Skeletal muscle satellite cell (primary cell): ENCODE data around the gene PLCB1.

Experiments
- H3K27me3 ChIP-seq: 2 replicates; pipeline ENCODE4 v1.7.0; 2013; ENCODE audit warnings: low read length; ENCODE audit not compliant: control insufficient read depth, insufficient read depth
- H3K36me3 ChIP-seq: 2 replicates; pipeline ENCODE4 v1.7.0; 2013; ENCODE audit warnings: mild to moderate bottlenecking, control low read depth, low read length; ENCODE audit not compliant: insufficient read depth
- H3K4me1 ChIP-seq: 2 replicates; pipeline ENCODE4 v1.7.0; 2013; ENCODE audit warnings: low read length; ENCODE audit not compliant: control insufficient read depth, insufficient read depth
- H3K4me2 ChIP-seq: 2 replicates; pipeline ENCODE4 v1.7.0; 2013; ENCODE audit warnings: mild to moderate bottlenecking, low read length
- H3K4me3 ChIP-seq: 2 replicates; pipeline ENCODE4 v1.7.0; 2013; ENCODE audit warnings: low read length
- H3K9ac ChIP-seq: 2 replicates; pipeline ENCODE4 v1.7.0; 2013; ENCODE audit warnings: mild to moderate bottlenecking, low read depth, low read length, moderate library complexity
- H3K9me3 ChIP-seq: replicated peaks from 2 replicates; pipeline ENCODE4 v1.7.0; 2013; ENCODE audit warnings: mild to moderate bottlenecking, control low read depth, low read length

Gene PLCB1

GRCh38 chr20:8404912-8405635, 273.0 kb downstream of the PLCB1 start:
- Histone ChIP-seq H3K4me3 (no peak overlapping the region), H3K9ac (no peak overlapping the region), H3K9me3 (no peaks in the 10 kb centered on the region), H3K4me2 (no peak overlapping the region), H3K36me3 (no peaks in the 10 kb centered on the region), H3K27me3 (no peaks in the 10 kb centered on the region), H3K4me1 (peaks cover 5% of the 10 kb centered on the region)

GRCh38 chr20:8406391-8406790, 274.3 kb downstream of the PLCB1 start:
- Histone ChIP-seq H3K36me3 (no peaks in the 10 kb centered on the region), H3K4me3 (no peak overlapping the region), H3K27me3 (no peaks in the 10 kb centered on the region), H3K9me3 (no peaks in the 10 kb centered on the region), H3K9ac (no peak overlapping the region), H3K4me2 (no peak overlapping the region), H3K4me1 (peaks cover 3% of the 10 kb centered on the region)

GRCh38 chr20:8408587-8409307, 276.7 kb downstream of the PLCB1 start:
- no peak overlapping the region for H3K4me3 ChIP-seq
- no peaks in the 10 kb centered on the region for H3K36me3 ChIP-seq
- no peak overlapping the region for H3K4me2 ChIP-seq
- no peak overlapping the region for H3K9ac ChIP-seq
- H3K4me1 ChIP-seq = no peaks in the 10 kb centered on the region
- no peaks in the 10 kb centered on the region for H3K9me3 ChIP-seq
- no peaks in the 10 kb centered on the region for H3K27me3 ChIP-seq

GRCh38 chr20:8413691-8414090, 281.6 kb downstream of the PLCB1 start:
- Histone ChIP-seq H3K4me2 (no peak overlapping the region), H3K9me3 (no peaks in the 10 kb centered on the region), H3K27me3 (no peaks in the 10 kb centered on the region), H3K9ac (no peak overlapping the region), H3K4me3 (no peak overlapping the region), H3K4me1 (peaks cover 4% of the 10 kb centered on the region), H3K36me3 (no peaks in the 10 kb centered on the region)

- H3K36me3 ChIP-seq = no peaks in the 10 kb centered on the region
- peaks cover 4% of the 10 kb centered on the region for H3K4me1 ChIP-seq
- H3K4me2 ChIP-seq = no peak overlapping the region
- no peaks in the 10 kb centered on the region for H3K9me3 ChIP-seq
- H3K9ac ChIP-seq = no peak overlapping the region
- H3K4me3 ChIP-seq = no peak overlapping the region
- H3K27me3 ChIP-seq = no peaks in the 10 kb centered on the region
Measured at GRCh38 chr20:8414586-8415274, 282.7 kb downstream of the PLCB1 start.

GRCh38 chr20:8421981-8422380, 289.9 kb downstream of the PLCB1 start:
- H3K4me2 ChIP-seq = no peak overlapping the region
- no peak overlapping the region for H3K4me3 ChIP-seq
- no peaks in the 10 kb centered on the region for H3K36me3 ChIP-seq
- no peak overlapping the region for H3K9ac ChIP-seq
- H3K4me1 ChIP-seq = peaks cover 7% of the 10 kb centered on the region
- H3K9me3 ChIP-seq = no peaks in the 10 kb centered on the region
- no peaks in the 10 kb centered on the region for H3K27me3 ChIP-seq

GRCh38 chr20:8423482-8423881, 291.4 kb downstream of the PLCB1 start:
- Histone ChIP-seq H3K9ac (no peak overlapping the region), H3K4me3 (no peak overlapping the region), H3K36me3 (no peaks in the 10 kb centered on the region), H3K4me1 (peaks cover 7% of the 10 kb centered on the region), H3K9me3 (no peaks in the 10 kb centered on the region), H3K4me2 (no peak overlapping the region), H3K27me3 (no peaks in the 10 kb centered on the region)

- Histone ChIP-seq H3K9me3 (no peaks in the 10 kb centered on the region), H3K27me3 (no peaks in the 10 kb centered on the region), H3K9ac (no peak overlapping the region), H3K4me1 (peaks cover 7% of the 10 kb centered on the region), H3K36me3 (no peaks in the 10 kb centered on the region), H3K4me2 (no peak overlapping the region), H3K4me3 (no peak overlapping the region)
Measured at GRCh38 chr20:8424010-8424409, 291.9 kb downstream of the PLCB1 start.

GRCh38 chr20:8425016-8425415, 292.9 kb downstream of the PLCB1 start:
- Histone ChIP-seq H3K4me1 (peaks cover 7% of the 10 kb centered on the region), H3K9ac (no peak overlapping the region), H3K9me3 (no peaks in the 10 kb centered on the region), H3K27me3 (no peaks in the 10 kb centered on the region), H3K4me3 (no peak overlapping the region), H3K36me3 (no peaks in the 10 kb centered on the region), H3K4me2 (no peak overlapping the region)

GRCh38 chr20:8425802-8426201, 293.7 kb downstream of the PLCB1 start:
- no peaks in the 10 kb centered on the region for H3K36me3 ChIP-seq
- H3K9ac ChIP-seq = no peak overlapping the region
- H3K9me3 ChIP-seq = no peaks in the 10 kb centered on the region
- H3K4me2 ChIP-seq = no peak overlapping the region
- H3K4me1 ChIP-seq = peaks cover 7% of the 10 kb centered on the region
- no peaks in the 10 kb centered on the region for H3K27me3 ChIP-seq
- no peak overlapping the region for H3K4me3 ChIP-seq

- Histone ChIP-seq H3K27me3 (no peaks in the 10 kb centered on the region), H3K36me3 (no peaks in the 10 kb centered on the region), H3K9me3 (no peaks in the 10 kb centered on the region), H3K4me3 (no peak overlapping the region), H3K9ac (no peak overlapping the region), H3K4me2 (no peak overlapping the region), H3K4me1 (peaks cover 7% of the 10 kb centered on the region)
Measured at GRCh38 chr20:8427419-8428040, 295.5 kb downstream of the PLCB1 start.
